ENCODE measurements around the gene COL27A1. TPM values are rescaled to one million over a fixed set of nuclear protein-coding genes. Genes with fewer than 3 reads are reported as not detected.
"Not testable (repeated sequence)": the region's sequence is repeated elsewhere in the genome, so short reads cannot be mapped to it uniquely, and the experiment has no call there.

Gene COL27A1
- total RNA-seq, 4 donors from 2014 or later = 14.2 to 32.9 (median 20.7) TPM

DNA sequence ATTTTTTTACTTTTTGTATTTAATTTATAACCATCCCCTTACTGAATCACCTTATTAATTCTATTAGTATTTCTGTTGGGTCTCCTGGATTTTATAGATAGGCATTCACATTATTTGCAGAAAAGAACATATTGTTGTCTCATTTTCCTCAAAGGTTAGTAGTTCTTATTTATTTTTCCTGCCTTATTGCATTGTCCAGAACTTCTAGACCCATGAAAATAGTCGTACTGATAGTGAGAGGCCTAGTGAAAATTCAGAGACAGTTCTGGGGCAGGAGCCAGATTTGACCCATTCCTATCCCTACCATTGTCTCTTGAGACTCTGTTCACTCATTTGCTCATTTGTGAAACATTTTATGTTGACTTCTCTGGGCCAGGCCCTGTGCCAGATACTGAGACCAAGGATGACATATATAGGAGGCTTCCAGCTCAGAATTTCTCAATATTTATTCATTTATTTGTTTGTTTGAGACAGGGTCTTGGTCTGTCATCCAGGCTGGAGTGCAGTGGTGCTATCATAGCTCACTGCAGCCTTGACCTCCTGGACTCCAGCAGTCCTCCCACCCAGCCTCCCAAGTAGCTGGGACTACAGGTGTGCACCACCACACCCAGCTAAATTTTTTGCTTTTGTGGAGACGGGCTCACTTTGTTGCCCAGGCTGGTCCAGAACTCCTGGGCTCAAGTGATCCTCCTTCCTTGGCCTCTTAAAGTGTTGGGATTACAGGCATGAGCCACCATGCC is 34.7 kb downstream of the COL27A1 start:
- Histone ChIP-seq H3K9me3 (no peaks in the 10 kb centered on the region), H3K4me3 (no peak overlapping the region), H3K4me1 (peaks cover 3% of the 10 kb centered on the region), H3K36me3 (no peaks in the 10 kb centered on the region), H3K27me3 (no peaks in the 10 kb centered on the region), H3K27ac (no peak overlapping the region)
- 82% methylated on average over 2 of the region's 2 CpGs for WGBS
- DNase-seq (ENCODE audit: low spot score in 2 of 2) = no peak
- TF ChIP-seq EP300 (IDR thresholded peaks at IDR 0.05) (no peak), POLR2AphosphoS5 (IDR thresholded peaks at IDR 0.05) (no peak), POLR2A (IDR thresholded peaks at IDR 0.05) (no peak)
- TF ChIP-seq, protein P1, sequence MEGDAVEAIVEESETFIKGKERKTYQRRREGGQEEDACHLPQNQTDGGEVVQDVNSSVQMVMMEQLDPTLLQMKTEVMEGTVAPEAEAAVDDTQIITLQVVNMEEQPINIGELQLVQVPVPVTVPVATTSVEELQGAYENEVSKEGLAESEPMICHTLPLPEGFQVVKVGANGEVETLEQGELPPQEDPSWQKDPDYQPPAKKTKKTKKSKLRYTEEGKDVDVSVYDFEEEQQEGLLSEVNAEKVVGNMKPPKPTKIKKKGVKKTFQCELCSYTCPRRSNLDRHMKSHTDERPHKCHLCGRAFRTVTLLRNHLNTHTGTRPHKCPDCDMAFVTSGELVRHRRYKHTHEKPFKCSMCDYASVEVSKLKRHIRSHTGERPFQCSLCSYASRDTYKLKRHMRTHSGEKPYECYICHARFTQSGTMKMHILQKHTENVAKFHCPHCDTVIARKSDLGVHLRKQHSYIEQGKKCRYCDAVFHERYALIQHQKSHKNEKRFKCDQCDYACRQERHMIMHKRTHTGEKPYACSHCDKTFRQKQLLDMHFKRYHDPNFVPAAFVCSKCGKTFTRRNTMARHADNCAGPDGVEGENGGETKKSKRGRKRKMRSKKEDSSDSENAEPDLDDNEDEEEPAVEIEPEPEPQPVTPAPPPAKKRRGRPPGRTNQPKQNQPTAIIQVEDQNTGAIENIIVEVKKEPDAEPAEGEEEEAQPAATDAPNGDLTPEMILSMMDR (IDR thresholded peaks at IDR 0.05) = no peak

DNA sequence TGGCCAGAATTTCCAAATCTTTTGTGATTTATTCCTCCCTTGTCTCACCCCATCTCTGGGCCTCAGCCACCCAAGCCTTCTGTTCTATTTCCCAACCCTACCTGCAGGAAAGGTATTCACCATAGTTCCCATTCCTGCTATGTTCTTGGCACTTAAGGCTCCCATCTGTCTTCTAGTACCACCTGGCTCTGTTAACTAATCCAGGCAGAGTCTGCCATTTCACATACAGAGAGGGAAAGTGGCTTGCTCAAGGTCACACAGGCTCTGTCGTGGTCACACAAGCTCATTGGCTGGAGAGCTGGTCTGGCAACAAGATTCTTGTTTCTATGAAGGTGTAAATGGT is 35.2 kb downstream of the COL27A1 start:
- 100% methylated on average over 1 of the region's 1 CpG for WGBS
- no peaks in the 10 kb centered on the region for H3K9me3 ChIP-seq
- TF ChIP-seq EP300 (IDR thresholded peaks at IDR 0.05) (no peak), POLR2A (IDR thresholded peaks at IDR 0.05) (no peak), POLR2AphosphoS5 (IDR thresholded peaks at IDR 0.05) (no peak)
- TF ChIP-seq, protein P1 (IDR thresholded peaks at IDR 0.05) = no peak
- no peak overlapping the region for H3K4me3 ChIP-seq
- no peaks in the 10 kb centered on the region for H3K36me3 ChIP-seq
- no peak for DNase-seq (ENCODE audit: low spot score in 2 of 2)
- peaks cover 3% of the 10 kb centered on the region for H3K4me1 ChIP-seq
- no peaks in the 10 kb centered on the region for H3K27me3 ChIP-seq
- H3K27ac ChIP-seq = no peak overlapping the region

DNA sequence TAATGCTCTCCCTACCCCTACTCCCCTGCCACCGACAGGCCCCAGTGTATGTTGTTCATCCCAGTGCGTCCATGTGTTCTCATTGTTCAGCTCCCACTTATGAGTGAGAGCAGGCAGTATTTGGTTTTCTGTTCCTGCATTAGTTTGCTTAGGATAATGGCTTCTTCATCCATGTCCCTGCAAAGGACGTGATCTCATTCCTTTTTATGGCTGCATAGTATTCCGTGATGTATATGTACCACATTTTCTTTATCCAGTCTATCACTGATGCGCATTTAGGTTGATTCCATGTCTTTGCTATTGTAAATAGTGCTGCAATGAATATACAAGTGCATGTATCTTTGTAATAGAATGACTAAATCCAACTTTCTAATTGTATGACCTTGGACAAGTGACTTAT is 36.1 kb downstream of the COL27A1 start:
- H3K9me3 ChIP-seq = not testable (repeated sequence)

DNA sequence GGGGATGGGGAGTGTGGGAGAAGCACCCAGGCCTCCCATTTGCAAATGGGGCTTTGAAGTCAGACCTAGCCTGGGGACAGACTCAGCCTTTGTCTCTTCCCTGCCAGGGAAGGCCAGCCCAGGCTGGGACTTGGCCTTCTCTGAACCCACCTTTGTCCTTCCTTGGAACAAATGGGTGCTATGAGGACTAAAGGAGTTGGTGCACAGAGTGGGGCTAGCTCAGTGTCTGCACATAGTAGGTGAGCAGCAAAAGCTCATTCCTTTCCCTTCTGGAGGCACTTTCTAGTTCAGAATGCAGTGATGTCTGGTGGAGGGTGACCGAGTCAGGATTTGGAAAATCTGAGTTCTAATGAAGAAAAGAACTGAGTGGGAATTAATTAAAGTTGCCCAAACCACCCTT is 37.2 kb downstream of the COL27A1 start:
- no peak for DNase-seq (ENCODE audit: low spot score in 2 of 2)
- WGBS = 100% methylated on average over 1 of the region's 1 CpG
- no peak for TF ChIP-seq EP300 (IDR thresholded peaks at IDR 0.05)
- TF ChIP-seq, protein P1 (IDR thresholded peaks at IDR 0.05) = no peak
- no peak for TF ChIP-seq POLR2AphosphoS5 (IDR thresholded peaks at IDR 0.05)
- TF ChIP-seq POLR2A (IDR thresholded peaks at IDR 0.05) = no peak

More for the DNA sequence above, 36.1 kb downstream of the COL27A1 start:
- not testable (repeated sequence) for DNase-seq (ENCODE audit: low spot score in 2 of 2); H3K27me3 ChIP-seq; H3K4me1 ChIP-seq; H3K36me3 ChIP-seq; H3K27ac ChIP-seq; H3K4me3 ChIP-seq
- WGBS = 94% methylated on average over 5 of the region's 5 CpGs

DNA sequence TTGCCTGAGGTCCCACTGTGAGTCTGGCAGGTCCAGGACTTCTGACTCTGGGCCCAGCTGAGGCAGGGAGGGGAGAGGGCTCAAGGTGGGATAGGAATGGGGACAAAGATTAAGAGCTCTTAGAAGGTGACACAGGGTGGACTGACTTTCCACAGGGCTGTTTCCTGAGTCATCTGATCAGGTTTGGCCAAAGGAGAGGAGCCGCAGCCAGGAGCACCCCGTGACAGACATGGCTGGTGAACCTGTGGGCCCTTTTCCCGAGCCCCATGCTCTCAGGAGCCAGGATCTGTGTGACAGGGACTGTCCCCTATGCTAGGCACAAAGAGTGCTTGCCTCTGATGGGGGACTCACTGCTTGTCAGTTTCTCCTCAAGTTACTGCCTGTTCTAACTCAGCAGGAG is 37.8 kb downstream of the COL27A1 start:
- H3K36me3 ChIP-seq = no peaks in the 10 kb centered on the region
- H3K4me3 ChIP-seq = no peak overlapping the region
- H3K27ac ChIP-seq = no peak overlapping the region
- H3K27me3 ChIP-seq = no peaks in the 10 kb centered on the region
- TF ChIP-seq POLR2A (IDR thresholded peaks at IDR 0.05) (no peak), EP300 (IDR thresholded peaks at IDR 0.05) (no peak)
- TF ChIP-seq, protein P1 (IDR thresholded peaks at IDR 0.05) = no peak
- WGBS = 86% methylated on average over 1 of the region's 3 CpGs
- H3K4me1 ChIP-seq = no peaks in the 10 kb centered on the region
- no peaks in the 10 kb centered on the region for H3K9me3 ChIP-seq
- DNase-seq (ENCODE audit: low spot score in 2 of 2) = no peak

More for the DNA sequence above, 37.2 kb downstream of the COL27A1 start:
- Histone ChIP-seq H3K36me3 (no peaks in the 10 kb centered on the region), H3K27ac (no peak overlapping the region), H3K4me3 (no peak overlapping the region), H3K4me1 (no peaks in the 10 kb centered on the region), H3K27me3 (no peaks in the 10 kb centered on the region), H3K9me3 (no peaks in the 10 kb centered on the region)

DNA sequence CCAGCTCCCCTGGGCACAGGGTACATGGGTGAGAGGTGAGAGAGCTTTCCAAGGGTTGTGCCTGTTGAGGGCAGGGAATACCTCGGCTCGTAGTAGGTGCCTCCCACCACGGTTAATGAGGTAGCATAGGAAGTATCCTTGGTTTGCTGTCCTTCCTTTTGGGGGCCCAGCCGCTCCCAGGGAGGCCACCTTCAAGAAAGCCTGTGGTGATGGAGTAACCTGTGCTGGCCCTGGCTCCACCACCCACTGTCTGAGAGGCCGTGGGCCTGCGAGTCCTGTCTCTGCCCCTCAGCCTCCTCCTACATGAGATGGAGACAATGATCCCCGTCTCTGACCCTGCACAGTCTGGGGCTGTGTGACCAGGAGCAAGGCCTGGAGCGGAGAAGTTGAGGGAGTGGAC is 40.8 kb downstream of the COL27A1 start:
- Histone ChIP-seq H3K27me3 (no peaks in the 10 kb centered on the region), H3K4me1 (no peaks in the 10 kb centered on the region), H3K9me3 (no peaks in the 10 kb centered on the region), H3K36me3 (no peaks in the 10 kb centered on the region), H3K4me3 (no peak overlapping the region), H3K27ac (no peak overlapping the region)
- 81% methylated on average over 4 of the region's 8 CpGs for WGBS
- no peak for DNase-seq (ENCODE audit: low spot score in 2 of 2)
- no peak for TF ChIP-seq EP300 (IDR thresholded peaks at IDR 0.05)
- TF ChIP-seq POLR2AphosphoS5 (IDR thresholded peaks at IDR 0.05) = no peak
- no peak for TF ChIP-seq POLR2A (IDR thresholded peaks at IDR 0.05)
- TF ChIP-seq, protein P1 (IDR thresholded peaks at IDR 0.05) = no peak
